Neural cell (in vitro differentiated cells): ENCODE data around the gene RAI14.
"Not testable (repeated sequence)": the region's sequence is repeated elsewhere in the genome, so short reads cannot be mapped to it uniquely, and the experiment has no call there.

Experiments
- CTCF ChIP-seq: fragments of 450-650 bp; IDR thresholded peaks from 2 replicates; pipeline ENCODE4 v1.5.1; 2014; ENCODE audit warnings: antibody characterized with exemption, mild to moderate bottlenecking, moderate library complexity; ENCODE audit not compliant: poor library complexity, severe bottlenecking
- POLR2AphosphoS5 ChIP-seq: IDR thresholded peaks from 2 replicates; pipeline ENCODE4 v1.6.1; 2012
- REST ChIP-seq: IDR thresholded peaks from 2 replicates; pipeline ENCODE4 v1.6.1; 2012; ENCODE audit warnings: borderline replicate concordance
- SMC3 ChIP-seq: fragments of 450-650 bp; conservative IDR thresholded peaks from 2 replicates; pipeline ENCODE4 v1.6.1; 2014; ENCODE audit warnings: antibody characterized with exemption, mild to moderate bottlenecking, moderate library complexity; ENCODE audit not compliant: poor library complexity
- TAF1 ChIP-seq: IDR thresholded peaks from 2 replicates; pipeline ENCODE4 v1.6.1; 2012; ENCODE audit warnings: low read depth

- not testable (repeated sequence) for TF ChIP-seq CTCF, SMC3, POLR2AphosphoS5, REST, TAF1
Measured at GRCh38 chr5:34774678-34775077, 118.5 kb downstream of the RAI14 start.
